Trophoblast cell (in vitro differentiated cells and primary cell): ENCODE results near the gene SRM.
"Not testable (repeated sequence)": the region's sequence is repeated elsewhere in the genome, so short reads cannot be mapped to it uniquely, and the experiment has no call there.

Experiments
- DNase-seq, 2 donors: peaks; one replicate each; pipeline ENCODE4 v3.0.0-alpha.2; 2016
- H2AFZ ChIP-seq: 2 replicates; pipeline ENCODE4 v1.6.1; 2013; ENCODE audit warnings: low read length, moderate library complexity, mild to moderate bottlenecking; ENCODE audit not compliant: insufficient read depth, poor library complexity
- H2AK5ac ChIP-seq: 2 replicates; pipeline ENCODE4 v1.6.1; 2013; ENCODE audit warnings: mild to moderate bottlenecking, low read length
- H2BK120ac ChIP-seq: 2 replicates; pipeline ENCODE4 v1.6.1; 2013; ENCODE audit warnings: low read length, mild to moderate bottlenecking, moderate library complexity; ENCODE audit not compliant: insufficient read depth, poor library complexity
- H2BK12ac ChIP-seq: 2 replicates; pipeline ENCODE4 v1.6.1; 2013; ENCODE audit warnings: mild to moderate bottlenecking, low read length, moderate library complexity
- H2BK5ac ChIP-seq: 2 replicates; pipeline ENCODE4 v1.6.1; 2013; ENCODE audit warnings: low read length, low read depth, moderate library complexity, mild to moderate bottlenecking; ENCODE audit not compliant: poor library complexity
- H3K14ac ChIP-seq: 2 replicates; pipeline ENCODE4 v1.6.1; 2013; ENCODE audit warnings: mild to moderate bottlenecking, low read length
- H3K18ac ChIP-seq: 2 replicates; pipeline ENCODE4 v1.6.1; 2013; ENCODE audit warnings: mild to moderate bottlenecking, low read length
- H3K23ac ChIP-seq: 2 replicates; pipeline ENCODE4 v1.6.1; 2013; ENCODE audit warnings: low read length
- H3K27ac ChIP-seq: 2 replicates; pipeline ENCODE4 v1.5.1; 2013; ENCODE audit warnings: low read depth, mild to moderate bottlenecking, inconsistent platforms, low read length, moderate library complexity
- H3K27me3 ChIP-seq: 2 replicates; pipeline ENCODE4 v1.6.1; 2013; ENCODE audit warnings: inconsistent platforms, mild to moderate bottlenecking, low read length, moderate library complexity; ENCODE audit not compliant: insufficient read depth
- H3K36me3 ChIP-seq, 2 experiments: 1 replicate in 1 of 2; 2 replicates in 1 of 2; pipeline ENCODE4 v1.6.1; 2013; ENCODE audit warnings: low read length in 2 of 2, mild to moderate bottlenecking in 2 of 2, moderate library complexity in 1 of 2; ENCODE audit not compliant: insufficient read depth in 2 of 2, control insufficient read depth in 1 of 2
- H3K4ac ChIP-seq: 2 replicates; pipeline ENCODE4 v1.6.1; 2013; ENCODE audit warnings: low read depth, mild to moderate bottlenecking, low read length, moderate library complexity
- H3K4me1 ChIP-seq, 2 experiments: 1 replicate in 1 of 2; 2 replicates in 1 of 2; pipeline ENCODE4 v1.6.1; 2013; ENCODE audit warnings: low read length in 2 of 2, mild to moderate bottlenecking in 2 of 2, moderate library complexity in 1 of 2; ENCODE audit not compliant: insufficient read depth in 2 of 2, control insufficient read depth in 1 of 2
- H3K4me2 ChIP-seq: 2 replicates; pipeline ENCODE4 v1.6.1; 2013; ENCODE audit warnings: inconsistent platforms, mild to moderate bottlenecking, low read length, moderate library complexity
- H3K4me3 ChIP-seq: 2 replicates; pipeline ENCODE4 v1.5.1; 2013; ENCODE audit warnings: mild to moderate bottlenecking, low read depth, low read length, inconsistent platforms
- H3K79me1 ChIP-seq: one replicate; pipeline ENCODE4 v1.6.1; 2013; ENCODE audit warnings: low read length
- H3K79me2 ChIP-seq: 2 replicates; pipeline ENCODE4 v1.6.1; 2013; ENCODE audit warnings: low read length, mild to moderate bottlenecking; ENCODE audit not compliant: control insufficient read depth, insufficient read depth, poor library complexity
- H3K9ac ChIP-seq: 2 replicates; pipeline ENCODE4 v1.6.1; 2013; ENCODE audit warnings: mild to moderate bottlenecking, low read length
- H3K9me3 ChIP-seq: 2 replicates; pipeline ENCODE4 v1.6.1; 2013; ENCODE audit warnings: low read depth, mild to moderate bottlenecking, control low read depth, inconsistent platforms, low read length; ENCODE audit not compliant: insufficient read depth
- H4K12ac ChIP-seq: 2 replicates; pipeline ENCODE4 v1.6.1; 2013; ENCODE audit warnings: low read depth, mild to moderate bottlenecking, low read length, moderate library complexity
- H4K8ac ChIP-seq: 2 replicates; pipeline ENCODE4 v1.6.1; 2013; ENCODE audit warnings: low read depth, mild to moderate bottlenecking, low read length, moderate library complexity
- H4K91ac ChIP-seq: one replicate; pipeline ENCODE4 v1.6.1; 2013; ENCODE audit warnings: low read depth, mild to moderate bottlenecking, low read length, moderate library complexity
- WGBS: extraction: QIAGEN DNeasy Blood & Tissue Kit; methylation state at CpG from one replicate; pipeline ENCODE4 v1.1.7; 2013; ENCODE audit warnings: missing lambda C conversion rate; ENCODE audit not compliant: insufficient read length, insufficient coverage; ENCODE audit errors: extremely low coverage; 5-methylcytosine and 5-hydroxymethylcytosine counted together

The SRM gene

DNA sequence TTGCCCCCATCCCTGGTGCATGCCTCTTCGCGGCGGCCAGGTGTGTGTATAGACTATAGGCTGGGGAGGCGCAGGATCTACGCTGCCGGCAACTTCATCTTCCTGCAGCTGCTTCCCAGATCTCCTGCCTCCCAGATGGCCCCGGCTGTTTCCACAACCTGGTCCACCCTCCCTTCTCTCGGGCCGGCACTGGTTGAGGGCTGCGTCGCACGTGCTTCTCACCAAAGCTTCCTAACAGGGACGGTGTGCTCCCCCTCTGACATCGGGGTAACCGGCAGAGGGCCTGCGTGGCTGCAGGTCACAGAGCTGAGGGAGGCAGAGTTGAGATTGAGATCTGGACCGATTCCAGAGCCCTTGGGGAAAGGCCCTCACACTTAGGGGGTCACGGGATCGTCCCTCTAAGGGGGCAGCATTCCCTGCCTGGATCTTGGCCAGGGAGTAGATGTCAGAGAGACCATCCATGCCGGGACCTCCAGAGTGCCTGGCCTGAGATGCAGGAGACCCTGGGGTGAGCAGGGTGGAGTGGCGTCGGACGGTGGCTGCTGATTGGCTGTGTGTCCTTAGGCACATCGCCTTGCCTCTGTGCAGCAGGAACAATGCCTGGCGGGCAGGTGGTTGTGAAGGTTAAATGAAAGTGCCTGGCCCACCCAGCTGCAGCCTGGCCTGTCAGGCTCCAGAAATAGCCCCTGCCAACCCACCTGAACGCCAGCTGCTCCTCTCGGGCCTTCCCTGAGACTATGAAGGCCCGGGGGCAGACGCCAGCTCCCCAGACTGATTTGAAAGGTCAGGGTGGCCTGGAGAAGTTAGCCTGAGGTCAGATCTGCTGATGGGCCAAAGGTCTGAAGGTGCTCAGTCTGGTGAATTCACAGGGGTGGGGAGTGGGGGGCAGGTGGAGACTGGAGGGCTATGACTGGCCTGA lies 6.7 kb downstream of the SRM start:
- H3K18ac ChIP-seq = no peak overlapping the region
- peaks cover 0 to 3% of the 10 kb centered on the region in 2 experiments for H3K4me1 ChIP-seq
- H3K36me3 ChIP-seq = peaks cover 16 to 17% of the 10 kb centered on the region in 2 experiments
- no peak overlapping the region for H2AK5ac ChIP-seq
- no peak overlapping the region for H4K8ac ChIP-seq
- DNase-seq = peak in 1 of 2 donors; percentile 20
- no peaks in the 10 kb centered on the region for H3K9me3 ChIP-seq
- no peak overlapping the region for H2BK5ac ChIP-seq
- H2AFZ ChIP-seq = no peak overlapping the region
- H2BK12ac ChIP-seq = no peak overlapping the region
- WGBS = no CpG with 5 or more reads among the region's 29 CpGs
- H3K14ac ChIP-seq = no peak overlapping the region
- H3K4me3 ChIP-seq = no peak overlapping the region
- H3K4me2 ChIP-seq = no peak overlapping the region
- H3K9ac ChIP-seq = no peak overlapping the region
- no peak overlapping the region for H2BK120ac ChIP-seq
- H3K79me1 ChIP-seq = no peaks in the 10 kb centered on the region
- no peak overlapping the region for H3K27ac ChIP-seq
- H3K27me3 ChIP-seq = no peaks in the 10 kb centered on the region
- H3K23ac ChIP-seq = no peak overlapping the region
- no peak overlapping the region for H4K12ac ChIP-seq
- H3K79me2 ChIP-seq = no peaks in the 10 kb centered on the region
- H4K91ac ChIP-seq = no peak overlapping the region
- H3K4ac ChIP-seq = no peak overlapping the region

DNA sequence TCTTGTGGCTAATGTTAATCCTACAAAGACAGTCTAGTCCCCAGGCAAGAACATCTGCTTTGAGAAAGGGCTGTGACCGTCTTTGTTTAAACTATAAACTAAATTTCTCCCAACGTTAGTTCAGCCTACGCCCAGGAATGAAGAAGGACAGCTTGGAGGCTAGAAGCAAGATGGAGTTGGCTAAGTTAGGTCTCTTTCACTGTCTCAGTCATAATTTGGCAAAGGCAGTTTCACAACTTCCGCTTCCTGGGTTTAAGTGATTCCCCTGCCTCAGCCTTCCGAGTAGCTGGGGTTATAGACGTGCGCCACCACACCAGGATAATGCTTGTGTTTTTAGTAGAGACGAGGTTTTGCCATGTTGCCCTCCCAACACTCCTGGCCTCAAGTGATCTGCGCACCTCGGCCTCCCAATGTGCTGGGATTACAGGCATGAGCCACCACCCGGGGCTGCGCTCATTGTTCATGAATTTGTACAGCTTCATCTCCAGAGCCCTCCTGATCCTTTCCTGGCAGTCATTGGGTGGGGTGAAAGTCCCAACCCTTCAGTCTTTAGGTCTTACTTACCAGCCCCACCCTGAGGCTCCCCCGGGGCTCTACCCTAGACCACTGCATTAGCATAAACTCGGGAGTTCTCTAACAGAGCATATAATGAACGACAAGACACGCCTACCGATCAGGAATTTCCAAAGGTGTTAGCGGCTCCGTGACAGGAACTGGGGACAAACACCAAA lies 7.9 kb downstream of the SRM start:
- no peak overlapping the region for H4K12ac ChIP-seq
- H3K14ac ChIP-seq = no peak overlapping the region
- H3K27ac ChIP-seq = no peak overlapping the region
- no peak overlapping the region for H3K4ac ChIP-seq
- peak in 1 of 2 donors; percentile 38 for DNase-seq
- no peaks in the 10 kb centered on the region for H3K79me1 ChIP-seq
- H3K9ac ChIP-seq = no peak overlapping the region
- H3K4me1 ChIP-seq = peaks cover 0 to 3% of the 10 kb centered on the region in 2 experiments
- no peak overlapping the region for H2AFZ ChIP-seq
- no peak overlapping the region for H4K91ac ChIP-seq
- no CpG with 5 or more reads among the region's 19 CpGs for WGBS
- H3K79me2 ChIP-seq = no peaks in the 10 kb centered on the region
- H2BK5ac ChIP-seq = no peak overlapping the region
- no peak overlapping the region for H2BK120ac ChIP-seq
- no peaks in the 10 kb centered on the region for H3K27me3 ChIP-seq
- no peak overlapping the region for H4K8ac ChIP-seq
- no peak overlapping the region for H2BK12ac ChIP-seq
- H2AK5ac ChIP-seq = no peak overlapping the region
- no peaks in the 10 kb centered on the region for H3K9me3 ChIP-seq
- no peak overlapping the region for H3K18ac ChIP-seq
- H3K4me2 ChIP-seq = no peak overlapping the region
- H3K36me3 ChIP-seq = peaks cover 13 to 17% of the 10 kb centered on the region in 2 experiments
- H3K23ac ChIP-seq = no peak overlapping the region
- H3K4me3 ChIP-seq = no peak overlapping the region

DNA sequence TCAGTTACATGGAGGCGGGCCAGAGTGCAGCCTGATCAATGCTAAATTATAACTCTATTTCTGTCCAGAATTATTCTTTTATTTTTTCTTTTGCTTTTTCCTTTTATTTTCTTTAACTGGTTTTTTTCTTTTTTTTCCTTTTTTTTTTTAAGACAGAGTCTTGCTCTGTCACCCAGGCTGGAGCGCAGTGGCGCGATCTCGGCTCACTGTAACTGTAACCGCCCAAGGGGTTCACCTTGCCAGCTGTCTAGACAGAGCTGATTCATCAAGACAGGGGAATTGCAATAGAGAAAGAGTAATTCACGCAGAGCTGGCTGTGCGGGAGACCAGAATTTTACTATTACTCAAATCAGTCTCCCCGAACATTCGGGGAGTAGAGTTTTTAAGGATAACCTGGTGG lies 8.7 kb downstream of the SRM start:
- H2AK5ac ChIP-seq, H3K79me1 ChIP-seq, H2BK120ac ChIP-seq, H3K79me2 ChIP-seq, H3K27me3 ChIP-seq, H3K9me3 ChIP-seq, H3K4me1 ChIP-seq, H3K4me2 ChIP-seq, H4K12ac ChIP-seq, H3K27ac ChIP-seq, H3K14ac ChIP-seq, DNase-seq, H2AFZ ChIP-seq, H4K91ac ChIP-seq, H3K18ac ChIP-seq, H2BK5ac ChIP-seq, H4K8ac ChIP-seq, H3K4me3 ChIP-seq, H3K9ac ChIP-seq, H3K4ac ChIP-seq, H3K23ac ChIP-seq, H2BK12ac ChIP-seq: not testable (repeated sequence)
- peaks cover 10 to 11% of the 10 kb centered on the region in 2 experiments for H3K36me3 ChIP-seq
- no CpG with 5 or more reads among the region's 10 CpGs for WGBS

DNA sequence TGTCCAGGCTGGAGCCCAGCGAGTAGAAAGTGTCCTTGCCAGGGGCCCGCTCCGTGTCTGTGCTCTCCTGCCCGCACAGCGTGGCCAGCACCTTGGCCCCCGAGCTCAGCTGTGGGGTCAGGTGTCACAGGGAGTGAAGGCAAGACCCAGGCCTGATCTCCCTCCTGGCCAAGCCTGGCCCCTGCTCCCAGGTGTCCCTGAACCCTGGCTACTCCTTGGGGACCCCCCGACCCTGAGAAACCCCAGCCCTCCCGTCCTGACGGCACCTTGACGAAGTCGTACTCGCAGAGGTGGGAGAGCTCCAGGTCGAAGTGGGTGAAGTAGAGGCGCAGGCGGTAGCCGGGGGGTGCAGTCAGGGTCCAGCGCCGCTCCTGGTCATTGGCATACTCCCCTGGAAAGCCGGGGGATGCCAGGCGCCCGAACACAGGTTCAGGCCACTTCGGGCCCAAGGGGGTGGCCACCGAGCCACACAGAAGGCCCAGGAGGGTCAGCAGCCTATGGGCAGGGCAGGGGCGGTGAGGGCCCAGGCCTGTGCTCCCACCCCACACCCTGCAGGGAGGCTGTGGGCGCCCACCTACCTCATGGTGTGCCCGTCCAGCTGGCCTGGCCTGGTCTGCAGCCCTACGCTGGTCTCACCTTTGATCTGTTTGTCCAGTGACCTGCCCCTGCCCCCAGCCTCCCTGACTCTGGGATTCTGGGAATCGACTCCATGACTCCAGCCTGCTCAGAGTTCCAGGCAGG lies 13.0 kb downstream of the SRM start, which contains the start of gene MASP2:
Gene MASP2, minus strand, starts transcription at position 615 of the 741 bp plus-strand sequence. Its CDS starts 32 bp downstream, at position 583.
- H2BK5ac ChIP-seq = no peak within 1 kb of the TSS
- H2AK5ac ChIP-seq = no peak within 1 kb of the TSS
- H3K4ac ChIP-seq = no peak within 1 kb of the TSS
- no peak within 1 kb of the TSS for H2AFZ ChIP-seq
- no peak within 1 kb of the TSS for H4K91ac ChIP-seq
- H3K4me3 ChIP-seq = no peak within 1 kb of the TSS
- H3K36me3 ChIP-seq = no peaks in the 10 kb centered on the region
- no peak within 1 kb of the TSS for H3K14ac ChIP-seq
- no peak within 1 kb of the TSS for H3K18ac ChIP-seq
- H3K27ac ChIP-seq = no peak within 1 kb of the TSS
- DNase-seq = no peak
- H4K12ac ChIP-seq = no peak within 1 kb of the TSS
- no peak within 1 kb of the TSS for H3K4me2 ChIP-seq
- no peak within 1 kb of the TSS for H4K8ac ChIP-seq
- H2BK120ac ChIP-seq = no peak within 1 kb of the TSS
- no peaks in the 10 kb centered on the region for H3K79me1 ChIP-seq
- H3K79me2 ChIP-seq = no peaks in the 10 kb centered on the region
- WGBS = no CpG with 5 or more reads among the region's 28 CpGs
- H3K23ac ChIP-seq = no peak within 1 kb of the TSS
- H3K9ac ChIP-seq = no peak within 1 kb of the TSS
- peaks cover 3% of the 10 kb centered on the region for H3K9me3 ChIP-seq
- no peaks in the 10 kb centered on the region for H3K4me1 ChIP-seq
- H2BK12ac ChIP-seq = no peak within 1 kb of the TSS
- no peaks in the 10 kb centered on the region for H3K27me3 ChIP-seq
